ENCODE data around the gene TBX18. TPM values are rescaled to one million over a fixed set of nuclear protein-coding genes. Genes with fewer than 3 reads are reported as not detected.

TBX18 gene
- total RNA-seq, 1 donor, result 64.1 TPM

- H2AFZ ChIP-seq (ENCODE audit: low read length), result no peak overlapping the region
- H3K27ac ChIP-seq (ENCODE audit: low read depth, low read length), result no peak overlapping the region
- no peaks in the 10 kb centered on the region for H4K20me1 ChIP-seq (ENCODE audit: insufficient read depth, low read length)
- TF ChIP-seq CTCF (IDR thresholded peaks at IDR 0.05; ENCODE audit: extremely low read depth, low read depth, low read length), result no peak
- DNase-seq (ENCODE audit: insufficient read length, low spot score, missing footprints), result no peak
- H3K9me3 ChIP-seq (ENCODE audit: low read depth, low read length), result no peaks in the 10 kb centered on the region
- H3K79me2 ChIP-seq (ENCODE audit: insufficient read depth, low read length), result no peaks in the 10 kb centered on the region
- no peaks in the 10 kb centered on the region for H3K36me3 ChIP-seq (ENCODE audit: insufficient read depth, low read length)
- H3K4me3 ChIP-seq (ENCODE audit: insufficient read depth, low read length), result no peak overlapping the region
- peaks cover 8% of the 10 kb centered on the region for H3K4me1 ChIP-seq (ENCODE audit: insufficient read depth, low read length)
- no peaks in the 10 kb centered on the region for H3K27me3 ChIP-seq (ENCODE audit: insufficient read depth, low read length)
- no peak overlapping the region for H3K4me2 ChIP-seq (ENCODE audit: insufficient read depth, low read length)
These were observed 93.2 kb downstream of the TBX18 start for GRCh38 chr6:84671183-84671582.

- DNase-seq (ENCODE audit: insufficient read length, low spot score, missing footprints), result no peak
- Histone ChIP-seq H4K20me1 (ENCODE audit: insufficient read depth, low read length) (no peaks in the 10 kb centered on the region), H3K79me2 (ENCODE audit: insufficient read depth, low read length) (no peaks in the 10 kb centered on the region), H2AFZ (ENCODE audit: low read length) (no peak overlapping the region), H3K27me3 (ENCODE audit: insufficient read depth, low read length) (no peaks in the 10 kb centered on the region), H3K4me2 (ENCODE audit: insufficient read depth, low read length) (no peak overlapping the region), H3K4me3 (ENCODE audit: insufficient read depth, low read length) (no peak overlapping the region), H3K9me3 (ENCODE audit: low read depth, low read length) (no peaks in the 10 kb centered on the region), H3K4me1 (ENCODE audit: insufficient read depth, low read length) (peaks cover 8% of the 10 kb centered on the region), H3K36me3 (ENCODE audit: insufficient read depth, low read length) (no peaks in the 10 kb centered on the region), H3K27ac (ENCODE audit: low read depth, low read length) (no peak overlapping the region)
- TF ChIP-seq CTCF (IDR thresholded peaks at IDR 0.05; ENCODE audit: extremely low read depth, low read depth, low read length), result no peak
These were observed 94.5 kb downstream of the TBX18 start for GRCh38 chr6:84669945-84670344.

GRCh38 chr6:84667252-84668213 is 96.9 kb downstream of the TBX18 start:
- no peaks in the 10 kb centered on the region for H3K79me2 ChIP-seq (ENCODE audit: insufficient read depth, low read length)
- H3K36me3 ChIP-seq (ENCODE audit: insufficient read depth, low read length), result no peaks in the 10 kb centered on the region
- no peaks in the 10 kb centered on the region for H3K27me3 ChIP-seq (ENCODE audit: insufficient read depth, low read length)
- H3K4me2 ChIP-seq (ENCODE audit: insufficient read depth, low read length), result no peak overlapping the region
- no peaks in the 10 kb centered on the region for H3K9me3 ChIP-seq (ENCODE audit: low read depth, low read length)
- DNase-seq (ENCODE audit: insufficient read length, low spot score, missing footprints), result no peak
- TF ChIP-seq CTCF (IDR thresholded peaks at IDR 0.05; ENCODE audit: extremely low read depth, low read depth, low read length), result no peak
- H4K20me1 ChIP-seq (ENCODE audit: insufficient read depth, low read length), result no peaks in the 10 kb centered on the region
- peaks cover 8% of the 10 kb centered on the region for H3K4me1 ChIP-seq (ENCODE audit: insufficient read depth, low read length)
- H2AFZ ChIP-seq (ENCODE audit: low read length), result peak overlapping the region; percentile 81
- no peak overlapping the region for H3K27ac ChIP-seq (ENCODE audit: low read depth, low read length)
- no peak overlapping the region for H3K4me3 ChIP-seq (ENCODE audit: insufficient read depth, low read length)

GRCh38 chr6:84665401-84665800 is 99.0 kb downstream of the TBX18 start:
- Histone ChIP-seq H3K27ac (ENCODE audit: low read depth, low read length) (no peak overlapping the region), H2AFZ (ENCODE audit: low read length) (no peak overlapping the region), H3K9me3 (ENCODE audit: low read depth, low read length) (no peaks in the 10 kb centered on the region), H3K4me3 (ENCODE audit: insufficient read depth, low read length) (no peak overlapping the region), H3K27me3 (ENCODE audit: insufficient read depth, low read length) (no peaks in the 10 kb centered on the region), H3K4me1 (ENCODE audit: insufficient read depth, low read length) (peaks cover 8% of the 10 kb centered on the region), H3K4me2 (ENCODE audit: insufficient read depth, low read length) (no peak overlapping the region), H3K79me2 (ENCODE audit: insufficient read depth, low read length) (no peaks in the 10 kb centered on the region), H3K36me3 (ENCODE audit: insufficient read depth, low read length) (no peaks in the 10 kb centered on the region), H4K20me1 (ENCODE audit: insufficient read depth, low read length) (no peaks in the 10 kb centered on the region)
- DNase-seq (ENCODE audit: insufficient read length, low spot score, missing footprints), result no peak
- no peak for TF ChIP-seq CTCF (IDR thresholded peaks at IDR 0.05; ENCODE audit: extremely low read depth, low read depth, low read length)

Data from osteoblast (primary cell).